Activated CD4-positive, CD25-positive, alpha-beta regulatory T cell (primary cell): ENCODE results near the gene LRRC36.

Source experiments
- DNase-seq, 4 experiments: peaks; one replicate each; lab custom pipeline; 2025; lab: John Stamatoyannopoulos, UW

LRRC36 gene

GRCh38 chr16:67391424-67392300, 65.0 kb downstream of the LRRC36 start:
- DNase-seq: no peak

- DNase-seq: no peak
These were observed 65.9 kb downstream of the LRRC36 start for GRCh38 chr16:67392301-67393059.

- peak in 1 of 4 experiments; percentile 8 for DNase-seq
These were observed 66.6 kb downstream of the LRRC36 start, which contains the start of gene TPPP3 for GRCh38 chr16:67393111-67393787. Gene TPPP3 (minus strand): TSS chr16:67393498. CDS start chr16:67391111, 2,387 bp downstream.

DNA sequence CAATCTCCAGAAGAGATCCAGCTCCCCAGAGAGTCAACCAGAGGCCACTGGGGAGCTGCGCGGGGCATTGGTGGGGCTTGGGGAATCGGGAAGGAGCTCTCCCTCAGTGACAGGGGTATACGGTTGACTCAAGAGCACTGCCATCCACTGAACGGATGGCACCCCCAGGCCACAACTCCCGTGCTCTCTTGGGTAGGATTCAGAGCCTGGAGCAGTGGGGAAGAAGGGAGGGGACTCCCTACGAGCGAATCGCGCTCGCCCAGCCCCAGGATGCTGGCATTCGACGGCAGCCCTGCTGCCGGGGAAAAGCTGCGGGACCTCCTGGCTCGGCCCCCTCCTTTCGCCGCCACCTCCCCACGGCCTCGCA, 67.2 kb downstream of the LRRC36 start:
- no peak for DNase-seq

DNA sequence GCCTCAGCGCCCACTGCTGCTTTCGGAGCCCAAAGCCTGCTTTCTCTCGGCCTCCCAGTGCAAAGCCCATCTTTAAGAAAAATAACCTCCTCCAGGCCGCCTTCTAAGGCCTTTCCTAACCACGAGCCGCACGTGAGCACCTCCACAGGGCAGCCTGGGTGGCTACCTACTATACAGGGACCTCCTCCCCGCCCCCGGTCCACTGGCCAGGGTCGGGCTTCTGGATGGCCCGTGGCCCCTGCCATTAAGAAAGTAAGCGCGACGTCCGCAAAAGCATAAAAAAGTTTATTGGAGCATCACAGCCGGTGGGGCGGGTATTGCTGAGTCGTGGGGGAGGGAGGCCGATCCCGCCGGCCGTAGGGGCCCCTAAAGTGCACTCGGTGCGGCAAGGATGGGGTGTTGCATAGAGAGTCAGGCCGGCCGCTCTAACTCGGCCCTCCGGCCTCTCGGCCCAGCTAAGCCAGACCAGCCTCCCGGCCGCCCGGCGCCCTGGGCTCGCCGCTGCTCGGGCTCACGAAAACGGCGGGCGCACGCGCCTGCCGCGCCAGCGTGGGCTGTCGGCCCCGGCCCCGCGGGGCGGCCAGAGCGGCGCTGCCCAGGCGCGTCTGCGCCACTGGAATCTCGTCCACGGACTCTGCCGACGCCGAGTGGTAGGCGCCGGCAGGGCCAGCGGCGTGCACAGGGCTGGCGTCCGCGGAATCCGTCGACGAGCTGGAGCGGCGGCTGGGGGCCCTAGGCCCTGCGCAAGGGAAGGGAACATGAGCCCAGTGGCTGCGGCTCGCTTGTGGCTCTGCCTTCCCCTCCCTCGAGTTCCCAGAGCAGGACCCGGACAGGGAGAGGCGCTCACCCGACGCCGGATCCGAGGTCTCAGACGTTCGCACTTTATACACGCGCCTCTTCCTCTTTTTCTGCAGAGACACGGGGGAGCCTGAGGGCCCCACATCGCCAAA, 67.8 kb downstream of the LRRC36 start:
- DNase-seq: no peak

- DNase-seq: no peak
These were observed 68.5 kb downstream of the LRRC36 start for GRCh38 chr16:67395105-67395457.

GRCh38 chr16:67395458-67396158, 69.0 kb downstream of the LRRC36 start:
- no peak for DNase-seq

DNA sequence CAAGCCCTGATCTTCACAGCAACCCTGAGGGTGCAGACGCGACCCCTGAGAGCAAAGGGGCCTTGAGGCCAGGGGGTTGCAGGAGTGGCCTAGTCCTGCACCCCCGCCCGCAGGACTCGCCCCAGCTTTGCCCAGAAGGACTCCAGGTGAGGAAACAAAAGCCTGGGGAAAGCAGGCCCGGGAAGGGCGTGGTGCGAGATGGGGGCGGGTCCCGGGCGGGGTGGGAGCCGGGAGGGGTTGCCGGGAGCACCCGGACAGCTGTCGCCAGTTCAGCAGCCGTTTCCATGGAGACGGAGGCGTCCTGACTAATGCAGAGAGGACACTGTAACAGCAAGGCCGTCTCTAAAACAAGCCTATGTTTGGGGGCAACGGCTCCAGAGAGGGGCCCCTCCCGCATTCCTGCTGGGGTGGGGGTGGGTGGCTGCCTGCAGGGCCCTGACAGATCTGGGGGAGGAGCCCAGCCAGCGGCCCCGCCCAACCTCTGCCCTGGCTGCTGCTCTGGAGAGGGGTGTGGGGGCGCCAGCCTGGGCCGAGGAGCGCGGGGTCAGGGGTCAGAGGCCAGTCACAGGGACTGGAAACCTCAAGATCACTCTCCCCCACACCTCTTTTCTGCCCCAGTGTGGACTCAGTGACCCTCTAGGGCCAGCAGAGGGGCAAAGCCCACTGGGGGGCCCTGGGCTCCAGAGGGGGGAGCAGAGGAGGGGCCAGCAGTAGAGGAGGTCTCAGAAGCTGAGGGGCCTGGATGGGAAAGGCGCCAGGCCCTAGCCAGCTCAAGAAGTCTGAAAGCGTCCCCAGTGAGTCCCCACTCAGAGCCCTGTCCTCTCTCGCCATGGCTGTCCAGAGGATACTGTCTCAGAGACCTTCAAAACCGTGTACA, 69.8 kb downstream of the LRRC36 start:
- no peak for DNase-seq

DNA sequence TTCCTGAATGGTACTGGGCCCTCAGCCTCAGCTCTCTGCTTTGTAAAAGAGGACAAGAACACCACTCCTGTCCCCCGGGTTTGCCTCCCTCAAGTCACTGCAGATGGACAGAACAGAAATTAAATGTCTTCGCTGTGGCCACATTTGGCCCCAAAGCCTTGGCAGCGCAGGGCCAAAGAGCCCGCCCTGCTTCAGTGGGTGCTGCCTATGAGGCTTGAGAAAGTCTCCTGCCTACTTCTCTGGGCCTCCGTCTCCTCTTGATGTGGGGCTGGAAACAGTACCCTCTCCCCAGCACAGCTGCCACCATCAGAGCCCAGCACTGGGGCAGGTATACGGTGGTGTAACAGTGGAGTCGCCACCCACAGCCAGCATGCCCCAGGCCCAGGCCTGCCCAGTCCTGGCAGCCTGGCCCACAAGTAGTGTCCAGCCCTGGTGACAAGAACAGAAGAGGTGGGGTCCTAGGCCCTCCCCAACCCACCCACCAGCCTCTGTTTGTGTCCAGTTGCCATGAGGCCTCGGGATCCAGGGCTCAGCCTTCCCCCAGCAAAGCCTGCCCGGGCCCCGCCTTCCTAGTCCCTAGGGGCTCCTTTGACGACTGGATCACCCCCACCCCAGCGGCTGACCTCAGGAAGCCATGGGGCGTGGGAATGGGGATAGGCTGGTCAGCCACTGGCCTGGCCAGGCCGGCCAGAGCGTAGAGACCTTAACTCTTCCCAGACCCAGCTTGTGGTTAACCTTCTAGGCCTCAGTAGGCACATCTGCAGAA, 70.6 kb downstream of the LRRC36 start:
- no peak for DNase-seq

DNA sequence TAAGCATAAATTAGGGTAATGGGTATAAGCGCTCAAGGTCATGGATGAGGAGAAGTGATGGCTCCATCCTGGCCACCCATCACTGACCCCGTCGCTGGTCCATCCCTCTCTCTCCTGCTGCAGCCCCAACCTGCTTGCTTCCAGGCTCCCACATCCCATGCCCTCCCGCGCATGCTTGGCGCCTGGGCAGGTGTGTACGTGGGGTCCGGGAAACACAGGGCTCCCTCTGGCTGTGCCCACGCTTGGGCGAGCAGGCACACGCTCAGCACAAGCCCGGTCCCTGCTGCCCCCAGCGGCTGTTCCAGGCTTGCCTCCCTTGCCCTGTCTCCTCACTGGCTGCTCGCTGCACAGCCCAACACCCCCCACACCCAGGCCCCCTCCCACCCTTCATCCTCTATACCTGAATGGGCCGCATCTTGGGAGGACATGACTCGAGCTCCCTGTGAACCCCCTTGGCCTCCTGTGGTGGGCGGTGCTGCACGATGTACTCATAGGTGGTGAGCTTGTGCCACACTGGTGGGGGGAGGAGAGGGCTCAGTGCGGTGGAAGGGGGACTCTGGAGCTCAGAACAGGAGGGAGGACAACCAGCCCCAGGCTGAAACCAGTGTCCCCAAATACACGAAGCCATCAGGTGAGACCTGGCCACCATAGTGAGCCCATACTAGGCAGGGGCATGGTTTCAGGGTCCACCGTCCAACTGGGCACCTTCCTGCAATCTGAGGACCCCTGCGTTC, 71.4 kb downstream of the LRRC36 start:
- DNase-seq: no peak

- DNase-seq: no peak
These were observed 72.1 kb downstream of the LRRC36 start for GRCh38 chr16:67398546-67399217.

- DNase-seq: peak in 1 of 4 experiments; percentile 17
These were observed 72.7 kb downstream of the LRRC36 start for GRCh38 chr16:67399218-67399733.

- DNase-seq: no peak
These were observed 73.4 kb downstream of the LRRC36 start for GRCh38 chr16:67399749-67400704.

- no peak for DNase-seq
These were observed 74.3 kb downstream of the LRRC36 start for GRCh38 chr16:67400901-67401300.

DNA sequence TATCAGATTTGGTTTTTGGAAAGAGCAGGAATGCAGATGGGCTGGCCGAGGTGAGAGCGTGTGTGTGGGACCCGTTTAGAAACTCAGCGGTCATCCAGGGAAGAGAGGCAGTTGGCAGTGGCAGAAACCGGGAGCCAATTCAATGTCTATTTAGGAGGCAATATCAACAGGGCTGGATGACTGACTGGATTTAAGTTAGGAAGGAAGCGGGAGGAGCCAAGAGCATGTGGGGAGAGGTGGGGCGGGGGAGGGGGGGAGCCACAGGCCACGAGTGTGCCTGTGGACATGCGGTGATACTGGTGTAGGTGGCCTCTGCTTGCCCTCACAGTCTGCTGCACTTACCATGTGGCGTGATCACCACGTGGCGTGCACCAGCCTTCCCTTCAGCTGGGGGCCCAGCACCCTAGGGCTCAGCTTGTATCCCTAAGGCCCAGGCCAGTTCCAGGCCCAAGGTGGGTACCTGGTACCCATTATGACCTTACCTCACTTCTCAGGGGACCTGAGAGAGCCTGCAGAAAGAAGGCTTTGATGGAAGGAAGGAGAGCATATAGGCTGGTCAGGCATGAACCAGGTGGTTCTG, 77.5 kb downstream of the LRRC36 start:
- no peak for DNase-seq

DNA sequence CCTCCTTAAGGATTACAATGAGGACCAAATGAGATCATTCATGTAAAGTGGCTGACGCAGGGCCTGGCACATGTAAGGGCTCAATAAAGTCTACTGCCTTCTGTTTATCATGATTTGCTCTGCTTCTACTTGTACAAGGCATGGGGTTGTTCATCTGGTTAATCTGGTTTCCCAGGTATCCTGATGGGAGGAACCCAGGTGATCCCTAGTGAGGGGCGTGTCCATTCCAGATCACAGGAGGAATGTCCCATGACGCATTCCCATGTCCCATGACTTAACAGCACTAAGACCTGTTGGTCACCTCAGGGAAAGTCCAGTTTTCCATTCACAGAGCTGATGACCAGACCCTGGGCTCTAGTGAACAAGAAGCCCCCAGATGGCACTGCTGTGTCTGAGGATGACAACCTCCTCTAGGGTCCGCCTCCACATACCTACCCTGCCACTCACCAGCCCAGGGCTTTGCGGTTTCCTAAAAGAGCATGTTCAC, 78.2 kb downstream of the LRRC36 start:
- no peak for DNase-seq
